Subcutaneous adipose tissue (tissue), 4 donors: ENCODE data around the gene UBE2C. TPM values are rescaled to one million over a fixed set of nuclear protein-coding genes. Genes with fewer than 3 reads are reported as not detected.

Experiments used
- CTCF ChIP-seq: fragments of 450-650 bp; IDR thresholded peaks from one replicate; pipeline ENCODE4 v1.5.1; 2016; ENCODE audit warnings: low read depth, mild to moderate bottlenecking, control low read depth, antibody characterized with exemption, moderate library complexity
- total RNA-seq, 4 donors: library from RNA; depleted of rRNA; stranded (reverse); fragments of >200 nt; gene quantifications; one replicate each; pipeline ENCODE4 v1.1.0, GENCODE V29; 2016

The UBE2C gene
- total RNA-seq, 4 donors from 2014 or later = 1.3 to 3.1 (median 1.8) TPM; not detected in 1

GRCh38 chr20:45821947-45822346 is 9.5 kb downstream of the UBE2C start:
- TF ChIP-seq CTCF = no peak

DNA sequence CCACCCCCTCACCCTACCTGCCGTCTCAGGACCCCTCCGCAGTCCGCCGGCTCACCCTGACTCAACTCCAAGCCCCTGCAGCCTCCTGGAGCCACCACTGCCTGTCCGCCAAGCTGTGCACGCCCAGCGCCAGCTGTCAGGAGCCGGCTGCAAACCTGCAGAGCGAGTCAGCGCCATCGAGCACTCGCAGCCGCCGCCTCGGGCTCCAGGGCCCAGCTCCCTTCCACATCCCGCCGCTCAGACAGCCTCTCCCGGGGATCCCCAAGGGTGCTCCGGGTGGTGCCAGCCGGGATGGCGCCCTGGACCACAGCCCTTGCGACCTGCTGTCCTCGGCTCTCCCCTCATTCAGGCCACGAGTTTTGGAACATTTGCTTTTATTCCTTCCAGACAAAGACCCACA is 10.4 kb downstream of the UBE2C start:
- TF ChIP-seq CTCF = no peak

DNA sequence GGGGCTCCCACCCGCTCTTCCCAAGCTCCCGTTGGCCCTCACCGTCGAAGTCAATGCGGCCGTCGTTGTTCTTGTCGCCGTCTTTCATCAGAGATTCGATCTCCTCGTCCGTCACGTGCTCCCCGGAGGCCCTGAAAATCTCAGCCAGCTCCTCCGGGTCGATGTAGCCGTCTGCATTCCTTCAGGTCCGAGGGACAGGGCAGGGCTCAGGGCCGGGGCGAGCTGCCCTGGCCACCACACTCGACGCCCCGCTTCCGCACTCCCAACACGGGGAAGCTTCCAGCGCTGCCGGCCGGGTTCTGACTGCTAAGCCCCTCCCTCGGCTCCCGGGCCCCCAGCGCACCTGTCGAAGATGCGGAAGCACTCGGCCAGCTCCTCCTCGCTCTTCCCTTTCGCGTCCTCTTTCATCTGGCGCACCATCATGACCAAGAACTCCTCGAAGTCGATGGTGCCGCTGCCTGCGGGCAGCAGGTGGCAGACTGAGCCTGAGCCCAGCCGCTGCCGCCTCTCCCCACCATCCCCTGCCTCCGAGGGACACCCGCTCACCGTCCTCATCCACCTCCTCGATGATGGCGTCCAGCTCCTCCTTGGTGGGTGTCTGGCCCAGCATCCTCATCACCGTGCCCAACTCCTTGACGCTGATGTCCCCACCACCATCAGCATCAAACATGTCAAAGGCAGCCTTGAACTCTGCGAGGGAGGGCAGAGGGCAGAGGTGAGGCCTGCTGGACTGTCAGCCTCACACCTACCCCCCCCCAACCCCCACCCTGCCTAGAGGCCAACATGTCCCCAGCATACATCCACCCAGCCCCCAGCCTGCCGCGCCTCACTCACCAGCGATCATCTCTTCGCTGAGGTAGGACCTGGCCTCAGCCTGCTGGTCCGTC is 11.7 kb downstream of the UBE2C start:
- TF ChIP-seq CTCF = no peak

DNA sequence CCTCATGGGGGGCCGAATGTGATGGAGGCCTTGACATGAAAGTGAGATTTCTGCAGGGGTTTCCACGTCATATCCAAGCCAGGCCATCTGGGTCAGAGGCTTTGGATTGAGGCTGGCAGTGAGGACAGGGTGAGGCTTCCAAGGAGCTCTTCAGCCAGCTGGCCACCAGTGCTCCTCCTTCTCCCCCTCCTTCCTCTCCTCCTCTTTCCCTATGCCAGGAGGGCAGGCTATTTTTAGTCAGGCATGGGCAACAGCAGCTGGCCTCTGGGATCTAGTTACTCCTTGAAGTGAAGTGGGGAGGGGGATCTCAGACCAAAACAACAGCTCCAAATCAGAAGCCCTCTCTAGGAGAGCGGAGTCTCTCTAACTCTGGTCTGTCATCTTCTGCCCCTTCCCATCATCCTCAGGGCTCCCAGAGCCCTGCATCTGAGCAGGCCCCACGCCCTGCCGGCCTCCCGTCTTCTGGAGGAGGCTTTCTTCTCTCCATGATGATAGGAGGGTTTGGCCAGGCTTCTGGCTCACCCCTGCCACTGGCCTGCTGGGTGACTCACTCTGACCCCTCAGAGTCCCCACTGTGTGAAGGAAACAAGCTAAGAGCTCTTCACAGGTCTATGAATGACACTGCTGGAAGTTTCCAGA is 14.1 kb downstream of the UBE2C start:
- no peak for TF ChIP-seq CTCF

DNA sequence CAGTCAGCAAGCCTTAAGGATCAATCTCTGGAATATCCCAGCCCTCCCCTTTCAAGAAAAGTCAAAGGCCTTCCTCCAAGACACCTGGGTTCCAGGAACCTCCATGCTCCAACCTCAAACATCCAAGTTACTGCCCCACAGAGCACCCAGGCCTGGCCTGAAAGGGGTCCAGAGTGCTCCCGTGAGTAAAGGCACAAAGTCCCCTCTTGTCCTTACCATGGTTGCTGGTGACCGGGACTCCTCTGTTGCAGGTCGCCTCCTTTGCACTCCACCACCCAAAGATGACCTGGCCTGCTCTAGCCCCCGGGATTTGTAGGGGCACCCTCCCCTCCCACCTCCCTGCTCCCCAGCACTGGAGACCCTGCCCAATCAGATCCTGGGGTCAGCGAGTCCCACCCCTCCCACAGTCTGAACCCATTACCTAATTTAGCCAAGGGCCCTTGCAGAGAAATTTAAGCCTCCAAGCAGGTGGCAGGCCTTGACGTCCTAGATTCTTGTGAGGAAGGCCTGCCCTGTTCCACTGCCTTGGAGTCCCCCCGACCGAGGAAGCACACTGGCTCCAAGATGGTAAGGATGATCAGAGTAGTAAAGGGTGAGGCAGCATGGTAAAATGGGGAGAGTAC is 14.7 kb downstream of the UBE2C start, which contains the start of gene TNNC2:
Gene TNNC2, minus strand, starts transcription at position 283 of the 623 bp plus-strand sequence. Its CDS starts 64 bp downstream, at position 219.
- no peak for TF ChIP-seq CTCF

GRCh38 chr20:45827712-45828111 is 15.3 kb downstream of the UBE2C start:
- no peak for TF ChIP-seq CTCF

GRCh38 chr20:45828589-45828988 is 16.1 kb downstream of the UBE2C start:
- no peak for TF ChIP-seq CTCF
